NOMO-1 treated with dmso at 0.1 percent for 144 hours (cell line): Measurements from ENCODE around the gene ARHGDIA.

Source experiments
- DNase-seq: peaks from one replicate; lab custom pipeline; 2025; ENCODE audit not compliant: unreplicated experiment; lab: John Stamatoyannopoulos, UW

The ARHGDIA gene

DNA sequence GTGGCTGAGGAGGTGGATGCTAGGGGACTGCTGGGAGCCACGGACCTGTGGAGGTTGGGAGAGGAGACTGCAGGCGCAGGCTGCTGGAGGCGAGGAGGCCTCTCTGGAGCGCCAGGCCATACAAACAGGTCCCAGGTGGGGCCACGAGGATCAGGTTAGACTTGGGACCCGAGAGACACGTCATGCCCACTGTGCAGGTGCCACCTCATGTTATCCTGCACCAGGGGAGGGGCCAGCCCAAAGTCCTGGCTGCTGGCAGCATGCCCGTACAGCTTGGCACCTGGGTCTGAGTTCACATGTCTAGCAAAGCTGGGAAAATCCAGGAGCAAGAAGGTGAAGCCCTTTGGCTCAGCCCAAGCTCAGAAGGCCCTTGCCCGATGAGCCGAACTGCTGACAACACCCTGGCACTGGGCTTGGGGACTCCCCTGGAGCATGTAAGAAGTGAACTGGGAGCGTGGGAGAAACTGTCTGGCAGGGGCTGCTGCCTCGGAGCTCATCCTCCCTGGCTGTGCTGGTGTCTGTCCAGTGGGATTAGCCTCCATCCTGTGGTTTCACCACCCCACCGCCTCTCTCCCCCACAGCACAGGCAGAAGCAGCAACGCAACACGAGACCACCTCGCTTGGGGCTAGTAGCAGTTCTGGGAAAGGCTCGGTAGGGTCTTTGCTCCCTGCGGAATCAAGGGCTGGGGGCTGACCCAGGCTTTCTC, 5.3 kb downstream of the ARHGDIA start:
- no peak for DNase-seq

DNA sequence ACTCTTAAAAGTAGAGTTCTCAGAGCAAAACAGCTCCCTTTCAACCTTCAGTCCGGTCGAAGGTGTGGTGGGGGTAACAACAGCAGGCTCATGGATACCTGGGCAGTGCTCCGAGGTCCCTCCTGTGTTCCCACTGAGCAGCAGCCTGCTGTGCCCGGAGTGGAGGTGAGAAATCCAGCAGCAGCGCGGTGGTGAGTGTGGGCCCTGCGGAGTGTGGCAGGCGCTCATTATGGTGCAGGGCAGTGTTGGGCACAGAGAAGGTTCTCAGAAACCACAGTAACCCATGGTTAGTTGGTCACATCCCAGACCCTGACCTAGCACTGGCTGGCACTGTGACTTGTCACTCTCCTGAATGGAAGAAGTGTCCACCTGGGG, 5.8 kb downstream of the ARHGDIA start:
- DNase-seq = no peak

DNA sequence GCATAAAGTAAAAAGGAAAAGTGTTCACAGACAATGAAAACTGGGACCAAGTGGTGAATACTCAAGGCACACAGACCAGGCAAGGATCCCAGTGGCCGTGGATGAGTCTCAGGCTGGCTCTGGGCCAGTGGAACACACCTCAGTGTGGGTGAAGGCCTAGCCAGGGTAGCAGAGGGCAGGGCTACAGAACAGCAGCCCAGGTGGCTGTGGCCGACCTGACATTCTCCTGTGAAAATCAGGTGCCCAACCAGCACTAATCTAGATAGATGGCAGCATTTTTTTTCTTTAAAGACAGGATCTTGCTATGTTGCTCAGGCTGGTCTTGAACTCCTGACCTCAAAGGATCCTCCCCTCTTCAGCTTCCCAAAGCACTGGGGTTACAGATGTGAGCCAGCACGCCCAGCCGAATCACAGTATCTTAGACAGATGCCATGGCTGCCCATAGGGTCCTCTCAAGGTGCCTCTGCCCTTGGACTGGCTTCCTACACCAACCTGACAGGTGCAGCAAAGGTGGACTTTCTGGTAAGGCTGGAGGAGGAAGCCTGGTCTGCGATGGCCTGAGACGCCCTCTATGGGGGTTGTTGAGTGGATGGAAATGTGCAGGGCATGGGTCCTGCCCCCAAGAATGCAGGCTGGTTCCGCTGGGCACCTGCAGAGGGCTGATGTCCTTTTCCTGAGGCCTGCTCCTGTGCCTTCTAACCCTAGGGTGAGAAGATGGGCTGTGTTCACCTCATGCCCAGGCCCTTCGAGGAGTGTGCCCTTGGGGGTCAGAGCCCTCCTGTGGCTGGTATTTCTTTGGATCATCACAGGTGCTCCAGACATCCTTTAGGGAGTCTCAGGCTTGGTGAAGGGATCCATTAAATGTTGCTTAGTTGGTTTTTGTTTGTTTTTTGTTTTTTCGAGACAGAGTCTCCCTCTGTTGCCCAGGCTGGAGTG, 7.0 kb downstream of the ARHGDIA start:
- DNase-seq = no peak

DNA sequence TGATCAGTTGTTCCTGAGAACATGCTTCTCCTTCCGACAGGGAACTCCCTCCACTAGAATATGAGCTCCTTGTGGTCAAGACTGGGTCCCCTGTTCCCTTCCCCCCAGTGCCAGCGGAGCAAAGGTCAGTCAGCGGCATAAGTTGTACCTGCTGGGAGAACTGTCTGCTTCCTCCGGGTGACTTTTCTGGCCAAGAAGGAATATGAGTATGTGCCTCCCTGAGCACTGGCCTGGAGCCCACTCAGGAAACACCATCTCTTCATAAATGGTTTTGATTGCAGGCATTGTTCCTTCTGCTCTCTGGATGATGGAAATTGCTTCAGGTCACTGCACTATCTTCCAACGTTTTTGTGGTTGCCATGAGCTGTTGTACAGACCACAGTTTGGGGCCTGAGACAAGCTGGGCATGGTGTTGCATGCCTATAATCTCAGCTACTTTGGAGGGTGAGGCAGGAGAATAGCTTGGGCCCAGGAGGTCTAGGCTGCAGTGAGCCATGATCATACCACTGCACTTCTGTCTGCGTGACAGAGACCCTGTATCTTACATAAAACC, 7.9 kb downstream of the ARHGDIA start:
- DNase-seq = no peak

DNA sequence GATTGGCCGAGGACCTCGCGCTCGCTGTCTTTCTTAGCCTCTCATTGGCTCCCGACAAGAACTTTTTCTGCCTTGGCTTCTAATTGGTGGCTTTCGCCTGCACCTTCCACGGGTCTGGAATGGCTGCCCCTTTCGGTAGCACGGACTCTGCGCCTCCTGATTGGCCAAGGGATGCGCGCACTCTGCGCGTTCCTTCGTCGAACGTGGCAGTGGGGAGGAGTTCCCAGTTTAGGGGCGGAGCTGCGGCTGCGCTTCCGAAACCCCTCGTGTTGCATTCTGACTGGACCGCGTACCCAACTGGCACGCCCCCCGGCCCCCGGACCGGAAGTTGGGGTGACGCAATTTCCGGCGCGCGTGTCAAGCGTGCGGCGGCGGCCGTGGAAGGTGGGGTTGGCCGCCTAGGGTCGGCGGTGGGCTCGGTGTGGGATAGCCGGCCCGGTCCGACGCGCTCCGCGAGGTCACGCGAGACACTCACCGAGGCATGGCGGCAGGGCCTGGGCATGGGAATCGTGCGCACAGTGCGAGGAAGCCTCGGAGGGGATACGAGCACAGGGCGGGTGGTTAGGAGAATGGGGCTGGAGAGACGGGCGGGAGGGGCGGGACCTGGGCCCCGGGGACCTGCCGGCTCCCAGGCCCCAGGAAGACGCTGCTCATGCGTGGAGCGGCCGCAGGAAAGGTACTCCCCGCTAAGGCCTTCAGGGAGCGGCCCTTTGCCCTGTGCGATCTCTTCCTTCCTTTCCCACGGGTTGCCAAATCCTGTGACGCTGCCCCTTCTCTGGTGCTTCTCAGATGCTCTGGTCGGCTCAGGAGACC, 10.2 kb downstream of the ARHGDIA start:
- DNase-seq = peak; percentile 100

DNA sequence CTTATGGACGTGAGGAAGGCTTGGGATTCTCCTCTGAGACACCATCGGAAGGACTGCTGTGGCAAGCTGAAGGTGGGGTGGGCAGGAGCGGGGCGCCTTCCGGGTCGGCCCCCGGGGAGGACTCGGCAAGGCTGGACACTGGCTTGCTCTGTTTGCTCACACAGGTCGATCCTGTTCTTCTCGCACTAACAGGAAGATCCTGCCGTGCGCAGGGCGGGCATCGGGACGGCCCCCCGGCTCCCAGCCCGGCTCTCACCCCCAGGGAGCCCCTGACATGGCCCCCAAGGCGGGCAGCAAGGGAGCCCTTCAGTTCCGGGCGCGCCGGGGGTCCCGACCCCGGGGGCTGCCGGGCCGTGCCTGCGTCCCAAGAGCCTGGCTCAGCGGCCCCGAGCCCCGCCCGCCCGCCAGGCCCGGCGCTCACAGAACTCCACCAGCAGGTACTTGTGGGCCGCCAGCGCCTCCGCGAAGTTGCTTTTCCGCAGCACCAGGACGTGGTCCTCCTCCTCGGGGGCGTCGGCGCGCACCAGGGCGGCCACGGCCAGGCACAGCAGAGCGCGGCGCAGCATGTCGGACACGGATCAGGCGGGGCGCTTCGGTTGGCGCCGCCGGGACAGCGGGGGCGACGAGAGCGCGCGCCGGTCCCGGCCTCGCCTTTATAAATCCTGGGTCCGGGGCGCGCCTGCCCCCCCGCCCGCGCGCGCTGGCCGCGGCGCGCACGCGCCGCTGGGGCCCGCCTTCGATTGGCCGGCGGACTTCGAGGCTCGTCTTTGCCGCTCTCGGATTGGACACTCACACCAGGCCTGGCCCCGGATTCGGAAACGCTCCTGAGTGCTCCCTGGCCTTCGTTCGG, 11.0 kb downstream of the ARHGDIA start, which contains the start of gene P4HB:
Gene P4HB (minus strand): TSS at position 630 of the 850 bp plus-strand sequence. CDS start 64 bp downstream, at position 566.
- DNase-seq = no peak

DNA sequence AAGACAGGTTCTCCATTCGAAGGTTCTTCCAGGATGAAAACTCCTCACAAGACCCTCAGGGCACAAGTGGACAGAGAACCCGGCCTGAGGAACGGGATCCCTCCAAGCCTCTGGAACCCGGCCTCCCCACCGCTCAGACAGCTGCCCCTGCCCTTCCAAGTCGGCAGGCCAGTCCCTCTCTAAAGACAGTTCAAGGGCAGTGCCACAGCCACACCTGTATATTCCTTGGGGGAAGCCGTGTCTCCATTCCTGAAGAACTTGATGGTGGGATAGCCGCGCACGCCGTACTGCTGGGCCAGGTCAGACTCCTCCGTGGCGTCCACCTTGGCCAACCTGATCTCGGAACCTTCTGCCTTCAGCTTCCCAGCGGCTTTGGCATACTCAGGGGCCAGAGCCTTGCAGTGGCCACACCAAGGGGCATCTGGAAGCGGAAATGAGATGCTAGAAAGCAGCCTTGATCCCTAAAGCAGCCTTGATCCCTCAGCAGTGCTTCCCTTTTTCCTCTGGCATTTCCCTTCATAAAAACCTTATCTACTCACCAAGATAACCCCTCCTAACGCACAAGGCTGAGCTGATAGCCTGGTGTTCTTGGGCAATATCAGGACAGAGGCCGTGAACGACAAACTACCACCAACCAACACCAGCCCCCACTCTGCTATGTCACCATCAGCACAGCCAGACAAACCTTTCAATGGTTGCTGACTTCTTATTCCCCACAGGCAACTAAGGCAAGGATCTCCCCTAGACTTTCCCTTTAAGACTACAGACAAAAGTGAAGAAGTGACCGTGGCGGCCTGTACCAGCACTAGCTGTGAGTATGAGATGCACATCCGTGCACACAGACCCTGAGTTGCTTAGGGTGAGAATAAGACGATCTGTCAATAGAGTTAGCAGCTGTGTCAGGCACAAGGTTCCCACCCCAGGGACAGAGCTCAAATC, 11.9 kb downstream of the ARHGDIA start:
- no peak for DNase-seq

DNA sequence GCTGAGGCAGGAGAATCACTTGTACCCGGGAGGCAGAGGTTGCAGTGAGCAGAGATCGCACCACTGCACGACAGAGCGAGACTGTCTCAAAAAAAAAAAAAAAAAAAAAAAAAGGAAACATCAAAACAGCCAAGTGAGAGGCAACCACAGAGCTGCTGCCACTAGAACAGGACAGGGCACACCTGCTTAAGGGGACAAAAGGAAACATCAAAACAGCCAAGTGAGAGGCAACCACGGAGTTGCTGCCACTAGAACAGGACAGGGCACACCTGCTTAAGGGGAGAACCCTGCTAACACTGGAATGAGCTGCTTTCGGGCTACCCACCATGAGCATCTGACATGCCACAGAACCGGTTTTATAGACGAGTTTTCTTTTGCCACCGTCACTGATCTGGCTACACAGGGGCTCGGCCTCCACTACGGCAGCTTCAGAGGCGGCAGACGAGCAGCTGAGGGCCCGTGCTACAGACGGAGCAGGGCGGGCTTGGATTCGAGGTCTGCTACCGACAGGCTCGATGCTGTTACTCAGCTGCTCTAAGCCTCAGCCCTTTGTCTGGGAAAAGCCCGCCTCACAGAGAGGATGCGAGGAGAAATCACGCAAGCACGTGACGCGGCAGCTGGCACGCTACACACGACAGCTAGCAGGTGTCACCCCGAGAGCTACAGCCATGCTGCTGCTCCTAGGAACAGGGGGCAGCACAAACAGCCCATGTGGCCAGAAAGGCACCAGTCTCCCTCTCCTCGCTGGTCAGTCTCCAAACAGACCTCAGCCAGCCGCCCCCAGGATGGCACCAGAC, 12.8 kb downstream of the ARHGDIA start:
- no peak for DNase-seq

DNA sequence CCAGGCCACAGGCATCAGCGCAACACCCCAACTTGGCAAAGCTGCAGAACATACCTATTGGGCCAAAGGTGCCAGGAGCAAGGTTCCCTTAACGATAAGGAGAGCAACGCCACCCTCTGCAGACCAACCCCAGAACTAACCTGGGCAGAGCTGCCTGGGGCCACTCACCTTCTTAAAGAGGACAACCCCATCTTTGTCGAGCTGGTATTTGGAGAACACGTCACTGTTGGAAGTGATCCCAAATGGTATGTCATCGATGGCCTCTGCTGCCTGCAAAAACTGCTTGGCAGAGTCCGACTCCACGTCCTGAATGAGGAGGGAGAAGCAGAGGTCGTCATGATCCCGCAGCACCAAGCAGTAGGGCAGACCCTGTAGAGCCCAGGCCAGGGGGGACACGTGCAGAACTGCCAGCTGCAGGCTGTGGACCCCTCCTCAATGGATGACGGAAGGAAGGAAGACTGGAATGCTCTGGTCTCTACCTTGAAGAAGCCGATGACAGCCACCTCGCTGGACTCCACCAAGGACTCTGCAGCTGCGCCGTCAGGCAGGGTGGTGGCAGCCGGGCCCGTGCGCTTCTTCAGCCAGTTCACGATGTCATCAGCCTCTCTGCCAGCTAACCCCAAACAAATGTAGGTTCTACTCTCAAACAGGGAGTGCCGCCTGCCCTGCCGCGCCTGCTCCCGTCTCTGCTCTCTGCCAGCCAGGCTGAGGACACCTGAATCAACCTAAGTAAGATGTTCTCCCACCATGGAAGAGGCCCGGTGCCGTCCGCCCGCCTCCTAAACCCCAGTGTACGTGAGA, 16.0 kb downstream of the ARHGDIA start:
- DNase-seq = no peak

DNA sequence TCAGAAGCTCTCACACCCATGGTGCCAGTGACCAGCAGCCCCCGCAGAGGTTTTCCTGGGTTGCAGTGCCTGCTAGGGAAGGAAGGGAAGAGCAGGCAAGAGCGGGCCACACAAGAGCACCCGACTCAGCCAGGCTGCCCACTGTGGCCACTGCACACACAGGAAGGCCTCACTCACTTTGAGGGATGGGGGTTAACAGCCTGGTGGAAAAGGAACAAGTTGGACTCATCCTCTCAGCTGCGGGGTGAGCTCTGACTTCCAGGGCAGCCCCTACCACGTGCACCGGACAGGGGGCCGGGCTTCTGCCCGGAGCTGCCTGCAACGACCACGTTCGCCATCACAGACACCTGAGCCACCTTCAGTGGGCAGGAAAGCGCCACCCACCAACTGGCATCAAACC, 18.9 kb downstream of the ARHGDIA start:
- no peak for DNase-seq

DNA sequence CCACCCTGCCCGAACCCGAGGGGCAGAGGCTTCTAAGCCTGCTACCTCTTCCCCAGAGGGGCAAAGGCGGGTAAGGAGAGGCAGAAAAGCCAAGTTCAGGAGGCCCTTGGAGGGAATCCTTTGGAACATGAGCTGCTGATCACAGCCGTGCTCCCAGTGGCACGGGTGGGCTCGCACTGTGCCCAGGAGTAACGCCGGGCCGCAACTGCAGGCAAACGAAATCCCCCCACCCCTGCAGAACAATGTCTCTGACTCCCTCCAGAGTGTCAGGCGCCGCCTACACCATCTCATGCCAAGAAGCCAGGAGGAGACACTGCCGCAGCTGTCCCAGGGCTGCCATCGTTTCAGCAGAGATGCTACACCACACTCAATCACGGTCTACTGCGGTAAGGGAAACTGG, 19.7 kb downstream of the ARHGDIA start:
- no peak for DNase-seq

DNA sequence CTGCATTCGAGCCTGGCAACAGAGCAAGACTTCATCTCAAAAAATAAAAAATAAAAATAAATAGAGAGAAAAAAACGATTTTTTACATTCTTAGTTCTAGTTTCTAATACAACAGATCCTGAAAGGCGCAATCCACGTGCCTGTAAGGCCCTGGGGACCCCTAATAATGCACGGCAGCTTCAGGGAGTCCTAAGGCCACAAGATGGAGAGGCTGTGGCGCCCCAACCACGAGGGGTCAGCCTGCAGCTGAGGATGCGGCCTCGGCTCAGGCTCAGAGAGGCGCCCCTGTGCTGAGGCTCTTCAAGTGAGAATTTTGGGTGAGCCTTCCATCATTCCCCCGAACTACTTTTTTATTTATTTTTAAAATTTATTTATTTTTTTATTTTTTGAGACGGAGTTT, 21.7 kb downstream of the ARHGDIA start:
- DNase-seq = no peak

DNA sequence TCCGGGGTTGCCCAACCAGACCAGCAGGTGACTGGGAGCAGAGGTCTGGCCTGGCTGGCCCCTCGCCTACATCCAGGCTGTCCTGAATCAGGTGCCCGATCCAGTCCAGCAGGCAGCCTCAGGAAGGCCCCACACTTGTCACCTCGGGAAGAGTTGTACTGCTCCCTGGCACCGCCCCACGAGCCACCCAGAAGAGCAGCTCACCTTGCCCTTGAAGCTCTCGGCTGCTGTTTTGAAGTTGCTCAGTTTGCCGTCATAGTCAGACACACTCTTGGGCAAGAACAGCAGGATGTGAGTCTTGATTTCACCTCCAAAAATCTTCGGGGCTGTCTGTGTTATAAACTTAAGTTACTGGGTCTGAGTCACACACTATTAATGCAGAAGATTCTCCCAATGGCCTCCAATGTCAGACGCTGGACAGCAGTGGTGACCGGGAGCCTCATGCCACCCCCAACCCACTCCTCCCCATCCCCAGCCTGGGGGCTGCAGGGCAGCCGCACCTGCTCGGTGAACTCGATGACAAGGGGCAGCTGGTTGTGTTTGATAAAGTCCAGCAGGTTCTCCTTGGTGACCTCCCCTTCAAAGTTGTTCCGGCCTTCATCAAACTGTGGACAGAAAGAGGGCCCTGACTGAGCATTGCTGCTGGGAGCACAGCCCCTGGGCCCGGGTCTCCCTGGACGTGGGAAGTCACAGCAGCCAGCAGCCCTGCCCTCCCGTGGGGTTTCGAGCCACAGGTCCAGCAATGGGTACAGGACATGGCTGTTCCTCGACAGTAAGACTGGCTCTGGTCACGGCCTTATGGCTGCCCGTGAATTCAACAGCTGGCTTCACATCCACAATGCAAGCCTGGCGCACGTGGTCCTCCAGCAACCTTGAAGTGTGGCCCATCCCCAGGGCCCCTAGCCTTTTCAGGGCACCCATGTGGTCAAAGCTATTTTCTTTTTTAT, 24.1 kb downstream of the ARHGDIA start:
- DNase-seq = no peak

DNA sequence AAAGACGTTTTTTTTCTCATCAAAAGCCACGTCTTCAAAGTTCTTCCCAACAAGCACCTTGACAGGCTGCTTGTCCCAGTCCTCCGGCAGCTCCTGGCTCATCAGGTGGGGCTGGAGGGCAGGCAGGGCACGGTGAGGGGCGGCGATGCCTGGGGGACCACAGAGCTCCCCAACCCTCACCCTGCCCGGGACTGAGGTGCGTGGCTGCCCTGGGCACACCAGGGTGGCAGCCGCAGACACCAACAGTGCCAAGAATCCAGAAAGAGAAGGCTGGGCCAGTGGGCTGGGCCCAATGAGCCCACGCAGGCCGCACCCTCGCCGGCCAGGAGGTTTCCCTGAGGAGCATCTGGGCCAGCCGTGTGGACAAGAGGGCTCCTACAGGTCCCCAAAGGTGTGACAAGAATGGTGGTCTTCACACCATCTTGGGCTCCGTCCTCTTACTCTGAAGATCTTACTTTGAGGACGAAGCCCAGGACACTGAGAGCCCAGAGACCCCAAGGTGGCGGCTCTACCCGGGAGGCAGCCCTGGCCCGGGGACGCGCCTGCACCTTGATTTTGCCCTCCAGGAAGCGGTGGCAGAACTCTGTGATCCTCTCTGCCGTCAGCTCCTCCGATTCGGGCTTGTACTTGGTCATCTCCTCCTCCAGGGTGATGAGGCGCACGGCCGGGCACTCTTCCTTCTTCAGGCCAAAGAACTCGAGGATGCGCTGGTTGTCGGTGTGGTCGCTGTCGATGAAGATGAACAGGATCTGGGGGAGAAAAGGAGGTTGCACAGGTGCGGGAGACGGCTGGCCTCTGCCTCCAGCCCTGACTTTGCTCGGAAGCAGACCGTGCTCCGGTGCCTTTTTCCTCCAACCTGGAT, 25.0 kb downstream of the ARHGDIA start:
- no peak for DNase-seq

DNA sequence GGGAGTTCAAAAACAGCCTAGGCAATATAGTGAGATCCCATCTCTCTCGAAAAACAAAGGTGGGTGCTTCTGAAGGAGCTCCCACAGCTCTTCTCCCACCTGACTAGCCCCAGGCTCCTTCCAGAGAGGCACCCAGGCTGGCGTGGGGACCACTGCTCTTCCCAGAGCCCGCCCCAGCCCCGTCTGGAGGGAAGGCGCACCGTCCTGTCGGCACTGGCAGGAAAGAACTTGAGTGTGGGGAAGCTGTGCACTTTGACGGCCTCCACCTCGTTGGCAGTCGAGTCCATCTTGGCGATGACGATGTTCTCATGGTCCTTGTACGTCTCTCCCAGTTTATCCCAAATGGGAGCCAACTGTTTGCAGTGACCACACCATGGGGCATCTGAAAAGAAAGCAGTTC, 25.8 kb downstream of the ARHGDIA start:
- DNase-seq = no peak
